AG09319 (cell line): ENCODE results near the gene CAMK2D.

Experiments
- DNase-seq: peaks from one replicate; pipeline ENCODE4 v3.0.0-alpha.2; 2010; ENCODE audit warnings: low read depth; ENCODE audit errors: extremely low read depth
- TF ChIP-seq, protein P1 (sequence below): IDR thresholded peaks from 2 replicates; pipeline ENCODE4 v1.5.1; 2011; ENCODE audit warnings: low read depth, mild to moderate bottlenecking, inconsistent platforms, low read length, moderate library complexity

Gene CAMK2D

GRCh38 chr4:113633467-113633866 lies 128.1 kb downstream of the CAMK2D start:
- DNase-seq = no peak
- TF ChIP-seq, protein P1, sequence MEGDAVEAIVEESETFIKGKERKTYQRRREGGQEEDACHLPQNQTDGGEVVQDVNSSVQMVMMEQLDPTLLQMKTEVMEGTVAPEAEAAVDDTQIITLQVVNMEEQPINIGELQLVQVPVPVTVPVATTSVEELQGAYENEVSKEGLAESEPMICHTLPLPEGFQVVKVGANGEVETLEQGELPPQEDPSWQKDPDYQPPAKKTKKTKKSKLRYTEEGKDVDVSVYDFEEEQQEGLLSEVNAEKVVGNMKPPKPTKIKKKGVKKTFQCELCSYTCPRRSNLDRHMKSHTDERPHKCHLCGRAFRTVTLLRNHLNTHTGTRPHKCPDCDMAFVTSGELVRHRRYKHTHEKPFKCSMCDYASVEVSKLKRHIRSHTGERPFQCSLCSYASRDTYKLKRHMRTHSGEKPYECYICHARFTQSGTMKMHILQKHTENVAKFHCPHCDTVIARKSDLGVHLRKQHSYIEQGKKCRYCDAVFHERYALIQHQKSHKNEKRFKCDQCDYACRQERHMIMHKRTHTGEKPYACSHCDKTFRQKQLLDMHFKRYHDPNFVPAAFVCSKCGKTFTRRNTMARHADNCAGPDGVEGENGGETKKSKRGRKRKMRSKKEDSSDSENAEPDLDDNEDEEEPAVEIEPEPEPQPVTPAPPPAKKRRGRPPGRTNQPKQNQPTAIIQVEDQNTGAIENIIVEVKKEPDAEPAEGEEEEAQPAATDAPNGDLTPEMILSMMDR = no peak

- TF ChIP-seq, protein P1 = no peak
- no peak for DNase-seq
Measured at GRCh38 chr4:113628711-113629110, 132.8 kb downstream of the CAMK2D start.

- TF ChIP-seq, protein P1 = no peak
- no peak for DNase-seq
Measured at GRCh38 chr4:113627321-113627720, 134.2 kb downstream of the CAMK2D start.

DNA sequence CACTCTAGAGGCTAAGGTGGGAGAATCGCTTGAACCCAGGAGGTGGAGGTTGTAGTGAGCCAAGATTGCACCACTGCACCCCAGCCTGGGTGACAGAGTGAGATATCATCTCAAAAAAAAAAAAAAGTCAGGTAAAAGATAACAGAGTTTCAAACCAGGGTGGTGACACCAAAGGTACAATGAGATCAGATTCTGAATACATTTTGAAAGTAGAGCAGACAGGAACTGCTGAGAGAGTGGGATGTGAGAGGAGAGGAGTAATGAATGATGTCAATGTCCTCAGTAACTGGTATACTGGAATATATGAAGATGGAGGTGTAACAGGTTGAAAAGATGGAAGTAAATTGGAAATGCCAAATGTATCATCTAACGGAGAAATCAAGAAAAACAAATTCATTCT lies 135.6 kb downstream of the CAMK2D start:
- no peak for DNase-seq
- TF ChIP-seq, protein P1 = no peak

DNA sequence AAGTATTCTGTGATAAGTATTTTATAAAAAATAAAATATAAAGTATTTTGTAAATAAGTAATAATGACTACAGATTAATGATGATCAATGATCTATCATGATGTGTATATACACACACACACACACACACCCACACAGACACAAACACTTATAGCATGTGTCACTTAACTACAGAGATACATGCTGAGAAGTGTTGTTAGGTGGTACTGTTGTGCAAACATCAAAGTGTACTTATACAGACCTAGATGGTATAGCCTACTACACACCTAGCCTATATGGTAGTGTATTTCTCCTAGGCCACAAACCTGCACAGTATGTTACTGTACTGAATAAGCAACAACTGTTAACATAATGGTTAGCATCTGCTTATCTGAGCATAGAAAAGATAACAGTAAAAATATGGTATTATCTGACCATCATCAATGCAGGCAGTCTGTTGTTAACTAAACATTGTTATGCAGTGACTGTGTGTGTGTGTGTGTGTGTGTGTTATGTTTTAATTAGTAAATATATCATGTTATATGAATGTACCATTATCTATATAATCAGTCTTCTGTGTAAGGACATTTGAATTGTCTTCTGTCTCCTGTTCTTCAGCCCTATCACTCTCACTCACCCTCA lies 138.2 kb downstream of the CAMK2D start:
- DNase-seq = no peak
- TF ChIP-seq, protein P1 = no peak

DNA sequence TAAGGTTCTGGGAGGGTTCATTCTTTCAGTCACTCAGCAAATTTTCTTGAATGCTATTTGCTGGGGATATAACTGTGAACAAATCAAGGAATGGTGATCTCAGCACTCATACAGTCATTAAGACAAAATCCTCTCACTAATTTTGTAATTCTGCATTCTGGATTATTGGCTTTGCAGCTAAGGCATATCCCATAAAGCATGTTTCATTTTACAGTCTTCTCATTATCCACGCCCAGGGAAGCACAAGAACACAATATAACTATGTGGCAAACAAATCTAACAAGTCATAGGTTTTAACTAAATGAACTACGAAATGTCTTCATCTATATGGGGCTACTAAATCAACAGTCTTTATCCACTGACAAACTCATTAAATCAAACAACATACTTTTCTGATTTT lies 139.9 kb downstream of the CAMK2D start:
- TF ChIP-seq, protein P1 = no peak
- DNase-seq = no peak

DNA sequence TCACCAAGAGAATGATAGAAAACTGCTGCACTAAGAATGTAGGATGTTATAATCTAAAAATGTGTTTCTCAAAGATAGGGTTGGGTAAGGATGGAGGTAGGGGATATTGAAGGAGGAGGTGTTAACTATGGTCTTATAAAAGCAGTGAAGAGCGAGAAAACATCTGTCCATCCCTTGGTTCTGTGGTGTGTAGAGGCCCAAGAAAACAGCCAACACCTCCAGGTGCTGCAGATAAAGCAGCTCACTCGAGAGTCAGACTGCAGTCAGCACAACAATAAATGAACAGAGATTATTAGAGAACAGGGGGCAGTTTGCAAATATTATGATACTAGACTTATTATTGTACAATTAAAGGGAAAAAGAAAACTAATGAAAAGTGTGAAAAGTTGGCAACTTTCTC lies 141.5 kb downstream of the CAMK2D start:
- TF ChIP-seq, protein P1 = no peak

More for the DNA sequence above, 141.5 kb downstream of the CAMK2D start:
- DNase-seq = no peak
